Panc1 (cell line): ENCODE data around the gene TERT.

Experiments used
- POLR2AphosphoS5 ChIP-seq: IDR thresholded peaks from 2 replicates; pipeline ENCODE4 v1.6.1; 2012; ENCODE audit warnings: mild to moderate bottlenecking, low read depth, low read length, moderate library complexity
- TF ChIP-seq, protein P1 (sequence below): fragments of 450-650 bp; IDR thresholded peaks from 2 replicates; pipeline ENCODE4 v1.5.1; 2017; ENCODE audit warnings: mild to moderate bottlenecking

DNA sequence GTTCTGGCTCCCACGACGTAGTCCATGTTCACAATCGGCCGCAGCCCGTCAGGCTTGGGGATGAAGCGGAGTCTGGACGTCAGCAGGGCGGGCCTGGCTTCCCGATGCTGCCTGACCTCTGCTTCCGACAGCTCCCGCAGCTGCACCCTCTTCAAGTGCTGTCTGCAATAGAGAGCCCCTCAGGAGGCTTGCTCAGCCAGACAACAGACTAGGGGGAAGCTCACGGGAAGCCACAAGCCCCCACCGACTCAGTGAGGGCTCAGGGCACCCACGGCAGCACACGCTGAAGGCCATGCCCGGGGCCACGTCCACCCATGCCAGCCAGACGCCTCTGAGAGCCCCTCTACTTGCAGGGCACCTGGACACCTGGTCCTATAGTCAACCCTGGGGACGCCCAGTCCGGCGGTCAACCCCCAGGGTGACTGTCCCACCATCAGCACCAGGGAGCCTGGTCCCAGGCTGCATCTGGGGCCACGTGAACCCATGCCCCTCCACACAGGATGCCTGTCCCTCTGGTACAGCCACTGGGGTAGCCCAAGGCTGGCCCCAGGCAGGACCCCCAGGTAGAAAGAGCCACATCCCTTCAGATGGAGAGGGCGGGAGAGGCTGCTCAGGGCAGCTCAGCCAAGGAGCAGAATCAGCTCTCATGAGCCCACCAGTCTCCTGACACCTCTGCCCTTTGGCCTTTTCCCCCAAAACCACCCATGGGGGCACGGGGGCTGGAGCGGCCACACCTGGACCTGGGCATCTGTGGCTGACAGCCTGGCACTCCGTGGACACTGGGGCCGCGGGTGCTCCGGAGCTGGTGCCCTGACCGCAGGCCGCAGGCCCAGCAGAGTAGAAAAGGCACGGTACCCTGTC lies 14.5 kb downstream of the TERT start:
- TF ChIP-seq, protein P1, sequence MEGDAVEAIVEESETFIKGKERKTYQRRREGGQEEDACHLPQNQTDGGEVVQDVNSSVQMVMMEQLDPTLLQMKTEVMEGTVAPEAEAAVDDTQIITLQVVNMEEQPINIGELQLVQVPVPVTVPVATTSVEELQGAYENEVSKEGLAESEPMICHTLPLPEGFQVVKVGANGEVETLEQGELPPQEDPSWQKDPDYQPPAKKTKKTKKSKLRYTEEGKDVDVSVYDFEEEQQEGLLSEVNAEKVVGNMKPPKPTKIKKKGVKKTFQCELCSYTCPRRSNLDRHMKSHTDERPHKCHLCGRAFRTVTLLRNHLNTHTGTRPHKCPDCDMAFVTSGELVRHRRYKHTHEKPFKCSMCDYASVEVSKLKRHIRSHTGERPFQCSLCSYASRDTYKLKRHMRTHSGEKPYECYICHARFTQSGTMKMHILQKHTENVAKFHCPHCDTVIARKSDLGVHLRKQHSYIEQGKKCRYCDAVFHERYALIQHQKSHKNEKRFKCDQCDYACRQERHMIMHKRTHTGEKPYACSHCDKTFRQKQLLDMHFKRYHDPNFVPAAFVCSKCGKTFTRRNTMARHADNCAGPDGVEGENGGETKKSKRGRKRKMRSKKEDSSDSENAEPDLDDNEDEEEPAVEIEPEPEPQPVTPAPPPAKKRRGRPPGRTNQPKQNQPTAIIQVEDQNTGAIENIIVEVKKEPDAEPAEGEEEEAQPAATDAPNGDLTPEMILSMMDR: no peak
- no peak for TF ChIP-seq POLR2AphosphoS5
